Neural cell (in vitro differentiated cells): ENCODE results near the gene JADE1. TPM values are rescaled to one million over a fixed set of nuclear protein-coding genes. Genes with fewer than 3 reads are reported as not detected.

Experiments used
- H2AFZ ChIP-seq: fragments of 200-600, 300-800 bp; sonication (generic), shearing (Covaris generic); 2 replicates; pipeline ENCODE4 v1.6.0; 2014; ENCODE audit warnings: low read depth, mild to moderate bottlenecking, antibody characterized with exemption, low read length, moderate library complexity
- H3F3A ChIP-seq: fragments of 200-600 bp; shearing (Covaris generic); 2 replicates; pipeline ENCODE4 v1.6.1; 2016; ENCODE audit warnings: mild to moderate bottlenecking, moderate library complexity, mixed read lengths, antibody characterized with exemption, low read length; ENCODE audit not compliant: insufficient read depth, poor library complexity, severe bottlenecking
- H3K27ac ChIP-seq: fragments of 200-600, 300-800 bp; sonication (generic), shearing (Covaris generic); 2 replicates; pipeline ENCODE4 v1.5.1; 2014; ENCODE audit warnings: mild to moderate bottlenecking, low read length, moderate library complexity
- H3K27me3 ChIP-seq: fragments of 300-800, 200-600 bp; sonication (generic), shearing (Covaris generic); 2 replicates; pipeline ENCODE4 v1.6.0; 2014; ENCODE audit warnings: mild to moderate bottlenecking, low read depth, low read length, moderate library complexity; ENCODE audit not compliant: insufficient read depth
- H3K36me3 ChIP-seq: fragments of 300-800, 200-600 bp; sonication (generic), shearing (Covaris generic); 2 replicates; pipeline ENCODE4 v1.5.1; 2014; ENCODE audit warnings: mild to moderate bottlenecking, antibody characterized with exemption, low read length, moderate library complexity; ENCODE audit not compliant: insufficient read depth
- H3K4me2 ChIP-seq: fragments of 300-800, 200-600 bp; sonication (generic), shearing (Covaris generic); 2 replicates; pipeline ENCODE4 v1.6.0; 2014; ENCODE audit warnings: mild to moderate bottlenecking, low read length
- H3K4me3 ChIP-seq: fragments of 300-800, 200-600 bp; sonication (generic), shearing (Covaris generic); 2 replicates; pipeline ENCODE4 v1.5.1; 2014; ENCODE audit warnings: mild to moderate bottlenecking, low read length, moderate library complexity
- H3K79me2 ChIP-seq: fragments of 200-600 bp; shearing (Covaris generic); replicated peaks from 2 replicates; pipeline ENCODE4 v1.6.0; 2014; ENCODE audit warnings: mild to moderate bottlenecking, low read length, moderate library complexity; ENCODE audit not compliant: insufficient read depth
- H3K9ac ChIP-seq: fragments of 300-800, 200-600 bp; sonication (generic), shearing (Covaris generic); 2 replicates; pipeline ENCODE4 v1.6.1; 2016; ENCODE audit warnings: mild to moderate bottlenecking, low read length, mixed read lengths
- H3K9me2 ChIP-seq: fragments of 200-600 bp; shearing (Covaris generic); 2 replicates; pipeline ENCODE4 v1.6.1; 2016; ENCODE audit warnings: mild to moderate bottlenecking, low read length, mixed read lengths; ENCODE audit not compliant: insufficient read depth
- H3K9me3 ChIP-seq: fragments of 200-600, 300-800 bp; sonication (generic), shearing (Covaris generic); 2 replicates; pipeline ENCODE4 v1.6.1; 2016; ENCODE audit warnings: mild to moderate bottlenecking, mixed run types, low read length, moderate library complexity, mixed read lengths
- H4K20me1 ChIP-seq: fragments of 200-600 bp; shearing (Covaris generic); 2 replicates; pipeline ENCODE4 v1.6.1; 2016; ENCODE audit warnings: mild to moderate bottlenecking, mixed run types; ENCODE audit not compliant: insufficient read depth
- CTCF ChIP-seq: fragments of 450-650 bp; IDR thresholded peaks from 2 replicates; pipeline ENCODE4 v1.5.1; 2014; ENCODE audit warnings: antibody characterized with exemption, mild to moderate bottlenecking, moderate library complexity; ENCODE audit not compliant: poor library complexity, severe bottlenecking
- EP300 ChIP-seq: fragments of 450-650 bp; conservative IDR thresholded peaks from 2 replicates; pipeline ENCODE4 v1.6.1; 2014; ENCODE audit warnings: antibody characterized with exemption, mild to moderate bottlenecking, moderate library complexity; ENCODE audit not compliant: poor library complexity, severe bottlenecking
- EZH2 ChIP-seq: fragments of 200-600, 300-800 bp; shearing (Covaris generic), sonication (generic); IDR thresholded peaks from 2 replicates; pipeline ENCODE4 v1.6.1; 2014; ENCODE audit warnings: antibody characterized with exemption, low read length, borderline replicate concordance, mild to moderate bottlenecking; ENCODE audit not compliant: insufficient read depth, poor library complexity, severe bottlenecking
- MXI1 ChIP-seq: fragments of 450-650 bp; conservative IDR thresholded peaks from 2 replicates; pipeline ENCODE4 v1.6.1; 2014; ENCODE audit warnings: antibody characterized with exemption, mild to moderate bottlenecking; ENCODE audit not compliant: poor library complexity, severe bottlenecking
- POLR2AphosphoS5 ChIP-seq: IDR thresholded peaks from 2 replicates; pipeline ENCODE4 v1.6.1; 2012
- RAD21 ChIP-seq: fragments of 450-650 bp; conservative IDR thresholded peaks from 2 replicates; pipeline ENCODE4 v1.6.1; 2014; ENCODE audit warnings: antibody characterized with exemption, mild to moderate bottlenecking, moderate library complexity
- SMC3 ChIP-seq: fragments of 450-650 bp; conservative IDR thresholded peaks from 2 replicates; pipeline ENCODE4 v1.6.1; 2014; ENCODE audit warnings: antibody characterized with exemption, mild to moderate bottlenecking, moderate library complexity; ENCODE audit not compliant: poor library complexity
- TAF1 ChIP-seq: IDR thresholded peaks from 2 replicates; pipeline ENCODE4 v1.6.1; 2012; ENCODE audit warnings: low read depth
- polyA plus RNA-seq: library from polyadenylated mRNA; depleted of rRNA; stranded (reverse); fragments of >200 nt; gene quantifications from 2 replicates; pipeline ENCODE4 v1.2.3, GENCODE V29; 2014
- TF ChIP-seq, protein P1 (sequence below): IDR thresholded peaks from 2 replicates; pipeline ENCODE4 v1.6.1; 2012; ENCODE audit warnings: borderline replicate concordance

Gene JADE1
- polyA plus RNA-seq, 1 donor from 2014 or later, result 14.5 TPM

DNA sequence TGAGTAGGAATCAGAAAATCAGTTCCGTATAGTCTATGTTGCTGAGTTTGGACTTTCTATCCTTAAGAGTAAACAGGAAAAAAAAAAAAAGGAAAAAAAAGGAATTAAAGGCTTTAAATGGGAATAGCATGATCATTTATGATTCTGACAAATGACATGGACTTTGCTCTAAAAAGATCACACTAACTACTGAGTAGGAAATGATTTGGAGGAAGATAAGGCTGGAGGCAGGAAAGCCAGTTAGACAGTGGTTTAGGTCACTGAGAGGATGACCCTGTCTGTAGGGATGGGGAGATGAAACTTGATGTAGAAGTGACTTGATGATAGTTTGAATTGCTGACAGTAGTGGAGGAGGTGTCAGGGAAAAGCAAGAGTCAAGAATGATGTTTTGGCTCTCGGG lies 9.2 kb upstream of the JADE1 start:
- Histone ChIP-seq H3K79me2 (no peaks in the 10 kb centered on the region), H3K27me3 (no peaks in the 10 kb centered on the region), H3K9me2 (no peaks in the 10 kb centered on the region), H3K27ac (no peak overlapping the region), H3K4me2 (no peak overlapping the region), H3K36me3 (no peaks in the 10 kb centered on the region), H3K9me3 (no peaks in the 10 kb centered on the region), H3F3A (no peaks in the 10 kb centered on the region), H4K20me1 (no peaks in the 10 kb centered on the region), H2AFZ (no peak overlapping the region), H3K9ac (no peak overlapping the region), H3K4me3 (no peak overlapping the region)
- TF ChIP-seq CTCF (no peak), MXI1 (no peak), EZH2 (no peak), RAD21 (no peak), POLR2AphosphoS5 (no peak), SMC3 (no peak), EP300 (no peak), TAF1 (no peak)
- TF ChIP-seq, protein P1, sequence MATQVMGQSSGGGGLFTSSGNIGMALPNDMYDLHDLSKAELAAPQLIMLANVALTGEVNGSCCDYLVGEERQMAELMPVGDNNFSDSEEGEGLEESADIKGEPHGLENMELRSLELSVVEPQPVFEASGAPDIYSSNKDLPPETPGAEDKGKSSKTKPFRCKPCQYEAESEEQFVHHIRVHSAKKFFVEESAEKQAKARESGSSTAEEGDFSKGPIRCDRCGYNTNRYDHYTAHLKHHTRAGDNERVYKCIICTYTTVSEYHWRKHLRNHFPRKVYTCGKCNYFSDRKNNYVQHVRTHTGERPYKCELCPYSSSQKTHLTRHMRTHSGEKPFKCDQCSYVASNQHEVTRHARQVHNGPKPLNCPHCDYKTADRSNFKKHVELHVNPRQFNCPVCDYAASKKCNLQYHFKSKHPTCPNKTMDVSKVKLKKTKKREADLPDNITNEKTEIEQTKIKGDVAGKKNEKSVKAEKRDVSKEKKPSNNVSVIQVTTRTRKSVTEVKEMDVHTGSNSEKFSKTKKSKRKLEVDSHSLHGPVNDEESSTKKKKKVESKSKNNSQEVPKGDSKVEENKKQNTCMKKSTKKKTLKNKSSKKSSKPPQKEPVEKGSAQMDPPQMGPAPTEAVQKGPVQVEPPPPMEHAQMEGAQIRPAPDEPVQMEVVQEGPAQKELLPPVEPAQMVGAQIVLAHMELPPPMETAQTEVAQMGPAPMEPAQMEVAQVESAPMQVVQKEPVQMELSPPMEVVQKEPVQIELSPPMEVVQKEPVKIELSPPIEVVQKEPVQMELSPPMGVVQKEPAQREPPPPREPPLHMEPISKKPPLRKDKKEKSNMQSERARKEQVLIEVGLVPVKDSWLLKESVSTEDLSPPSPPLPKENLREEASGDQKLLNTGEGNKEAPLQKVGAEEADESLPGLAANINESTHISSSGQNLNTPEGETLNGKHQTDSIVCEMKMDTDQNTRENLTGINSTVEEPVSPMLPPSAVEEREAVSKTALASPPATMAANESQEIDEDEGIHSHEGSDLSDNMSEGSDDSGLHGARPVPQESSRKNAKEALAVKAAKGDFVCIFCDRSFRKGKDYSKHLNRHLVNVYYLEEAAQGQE, result no peak

DNA sequence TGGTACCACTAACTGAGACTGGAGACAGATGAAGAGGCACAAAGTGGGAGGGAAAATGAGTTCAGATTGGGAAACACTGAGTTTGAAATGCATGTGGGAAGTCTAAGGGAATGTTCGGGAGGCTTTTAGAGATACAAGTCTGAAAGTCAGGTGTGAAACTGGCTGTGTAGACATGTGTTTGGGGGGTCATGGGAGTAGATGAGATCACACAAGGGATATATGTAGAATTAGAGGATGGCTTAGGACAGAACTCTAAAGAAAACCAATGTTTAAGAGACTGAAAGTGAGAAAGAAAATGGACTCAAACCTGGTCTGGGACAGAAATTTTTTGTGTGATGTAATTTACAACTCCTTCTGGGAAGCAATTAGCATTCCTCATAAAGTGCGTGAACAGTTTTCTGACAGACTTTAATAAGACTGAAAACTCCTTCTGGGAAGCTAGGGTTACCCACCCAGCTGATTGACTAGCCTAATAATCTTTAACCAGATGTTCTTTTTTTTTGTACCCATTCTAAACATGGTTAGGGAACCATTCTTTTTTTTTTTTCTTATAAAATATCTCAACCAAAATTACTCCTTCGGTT lies 8.7 kb upstream of the JADE1 start:
- no peaks in the 10 kb centered on the region for H3K9me3 ChIP-seq

More for the DNA sequence above, 8.7 kb upstream of the JADE1 start:
- H3K79me2 ChIP-seq, result no peaks in the 10 kb centered on the region
- no peak overlapping the region for H3K9ac ChIP-seq
- H3K27me3 ChIP-seq, result no peaks in the 10 kb centered on the region
- H2AFZ ChIP-seq, result no peak overlapping the region
- no peaks in the 10 kb centered on the region for H3F3A ChIP-seq
- no peak overlapping the region for H3K4me2 ChIP-seq
- H3K9me2 ChIP-seq, result no peaks in the 10 kb centered on the region
- no peaks in the 10 kb centered on the region for H4K20me1 ChIP-seq
- H3K4me3 ChIP-seq, result no peak overlapping the region
- H3K36me3 ChIP-seq, result no peaks in the 10 kb centered on the region
- TF ChIP-seq EZH2, result no peak
- no peak for TF ChIP-seq EP300
- no peak for TF ChIP-seq POLR2AphosphoS5
- TF ChIP-seq, protein P1, result no peak
- TF ChIP-seq RAD21, result no peak
- no peak for TF ChIP-seq CTCF
- TF ChIP-seq SMC3, result no peak
- no peak for TF ChIP-seq MXI1
- TF ChIP-seq TAF1, result no peak
- H3K27ac ChIP-seq, result no peak overlapping the region
